ENCODE measurements around the gene SPINK4.

GRCh38 chr9:33228606-33229005, 11.4 kb upstream of the SPINK4 start:
- TF ChIP-seq CTCF (IDR thresholded peaks at IDR 0.05) (no peak), POLR2A (IDR thresholded peaks at IDR 0.05) (no peak)

Measured in uterus (tissue), 2 donors.